Right lobe of liver (tissue), 4 donors: ENCODE results near the gene TAF1A.

Experiments used
- CTCF ChIP-seq, 4 donors: fragments of 200-600 bp in 3 of 4; fragments of 450-650 bp in 1 of 4; IDR thresholded peaks; one replicate each; pipeline versions ENCODE4 v1.5.1 to v1.8.0; 2016 to 2022; ENCODE audit warnings: antibody characterized with exemption in 4 of 4, mild to moderate bottlenecking in 2 of 4
- POLR2A ChIP-seq: fragments of 450-650 bp; IDR thresholded peaks from one replicate; pipeline ENCODE4 v1.6.1; 2017; ENCODE audit warnings: antibody characterized with exemption, mild to moderate bottlenecking
- donor health status: DM: no; HTN: no; CAD: no.
- donor health status: DM: no; HTN: no; CAD: no.
- donor health status: DM: no; HTN: yes; CAD: no.

DNA sequence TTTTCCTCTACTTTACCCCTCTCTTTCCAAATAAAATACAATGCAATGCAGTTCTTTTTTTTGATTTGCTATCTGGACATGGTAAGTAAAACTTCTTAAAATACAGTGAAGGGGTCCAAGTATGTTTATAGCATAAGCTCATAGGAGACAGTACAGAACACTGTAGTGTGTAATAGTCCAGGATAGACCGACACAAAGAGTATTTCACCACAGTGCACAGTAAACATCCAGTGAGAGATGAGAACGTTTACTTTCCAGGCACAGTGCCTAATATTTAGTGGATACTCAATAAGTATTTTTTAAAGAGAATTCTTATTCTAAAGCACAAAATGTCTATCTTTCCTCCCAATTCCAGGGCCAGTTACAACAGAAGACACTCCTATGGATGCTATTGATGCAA is 43.0 kb upstream of the TAF1A start:
- TF ChIP-seq CTCF (IDR thresholded peaks at IDR 0.05) (no peak), POLR2A (no peak)
